HL-60 (cell line): ENCODE results near the gene USP17L11.
"Not testable (repeated sequence)": the region's sequence is repeated elsewhere in the genome, so short reads cannot be mapped to it uniquely, and the experiment has no call there.

Experiments used
- DNase-seq, 2 experiments: peaks; one replicate each; pipeline ENCODE4 v3.0.0-alpha.2; 2010 to 2020; ENCODE audit warnings: low read depth in 1 of 2, low spot score in 1 of 2
- H3K27ac ChIP-seq: fragments of 250-450 bp; sonication (Bioruptor Pico); replicated peaks from 2 replicates; pipeline ENCODE4 v1.5.1; 2020; ENCODE audit warnings: mild to moderate bottlenecking, moderate library complexity
- H3K27me3 ChIP-seq: fragments of 250-450 bp; sonication (Bioruptor Pico); 2 replicates; pipeline ENCODE4 v1.5.1; 2021; ENCODE audit warnings: mild to moderate bottlenecking, moderate library complexity; ENCODE audit not compliant: insufficient read depth, poor library complexity, severe bottlenecking
- H3K4me3 ChIP-seq: replicated peaks from 2 replicates; pipeline ENCODE4 v1.5.1; 2011; ENCODE audit warnings: mild to moderate bottlenecking, control low read depth, low read length; ENCODE audit not compliant: insufficient read depth

The USP17L11 gene

GRCh38 chr4:9257824-9258223 lies 42.6 kb downstream of the USP17L11 start, which contains the start of gene USP17L20:
Gene USP17L20, plus strand, starts transcription at chr4:9258124. Its CDS starts 0 bp downstream, at chr4:9258124.
- H3K27me3 ChIP-seq, H3K4me3 ChIP-seq, H3K27ac ChIP-seq, DNase-seq: not testable (repeated sequence)

- not testable (repeated sequence) for H3K27me3 ChIP-seq, H3K27ac ChIP-seq, DNase-seq, H3K4me3 ChIP-seq
These were observed 47.4 kb downstream of the USP17L11 start, which contains the start of gene USP17L21 for GRCh38 chr4:9262572-9262971. Gene USP17L21, plus strand, starts transcription at chr4:9262872. Its CDS starts 0 bp downstream, at chr4:9262872.
